Thoracic aorta (tissue), 2 donors: ENCODE results near the gene GLCE. TPM values are rescaled to one million over a fixed set of nuclear protein-coding genes. Genes with fewer than 3 reads are reported as not detected.
"Not testable (repeated sequence)": the region's sequence is repeated elsewhere in the genome, so short reads cannot be mapped to it uniquely, and the experiment has no call there.

ENCODE experiments used
- ATAC-seq: fragments of 150-250 bp; one replicate; pipeline ENCODE4 v1.8.0; 2017; ENCODE audit warnings: low read depth; ENCODE audit not compliant: insufficient number of reproducible peaks, low FRiP score
- DNase-seq: peaks from one replicate; pipeline ENCODE4 v3.0.0-alpha.2; 2020; ENCODE audit warnings: low spot score
- H3K27ac ChIP-seq, 2 donors: fragments of 200-600 bp; sonication (generic); 1 replicate in 1 of 2; 2 replicates in 1 of 2; pipeline ENCODE4 v1.5.1; 2016; ENCODE audit warnings: mild to moderate bottlenecking in 2 of 2, moderate library complexity in 2 of 2
- H3K27me3 ChIP-seq: fragments of 200-600 bp; sonication (generic); replicated peaks from 2 replicates; pipeline ENCODE4 v1.6.0; 2016; ENCODE audit warnings: mild to moderate bottlenecking; ENCODE audit not compliant: insufficient read depth
- H3K36me3 ChIP-seq: fragments of 200-600 bp; sonication (generic); one replicate; pipeline ENCODE4 v1.5.1; 2016
- H3K4me1 ChIP-seq, 2 donors: fragments of 200-600 bp; sonication (generic); 1 replicate in 1 of 2; 2 replicates in 1 of 2; pipeline versions ENCODE4 v1.5.1 to v1.6.0; 2016; ENCODE audit warnings: low read depth in 2 of 2, mild to moderate bottlenecking in 1 of 2; ENCODE audit not compliant: control insufficient read depth in 1 of 2
- H3K4me3 ChIP-seq: fragments of 200-600 bp; sonication (generic); 2 replicates; pipeline ENCODE4 v1.5.1; 2016; ENCODE audit warnings: mild to moderate bottlenecking
- H3K9me3 ChIP-seq: fragments of 200-600 bp; sonication (generic); 2 replicates; pipeline ENCODE4 v1.5.1; 2016
- total RNA-seq, 2 donors: library from RNA; depleted of rRNA; stranded (reverse); fragments of >200 nt; gene quantifications; one replicate each; pipeline versions ENCODE4 v1.1.0 to v1.2.3, GENCODE V29; 2016
- TF ChIP-seq, protein P1 (sequence below): fragments of 200-600 bp; sonication (generic); IDR thresholded peaks from one replicate; pipeline ENCODE4 v1.5.1; 2019; ENCODE audit warnings: antibody characterized with exemption

GLCE gene
- total RNA-seq, 2 donors from 2014 or later = 8.5 to 11.8 TPM

DNA sequence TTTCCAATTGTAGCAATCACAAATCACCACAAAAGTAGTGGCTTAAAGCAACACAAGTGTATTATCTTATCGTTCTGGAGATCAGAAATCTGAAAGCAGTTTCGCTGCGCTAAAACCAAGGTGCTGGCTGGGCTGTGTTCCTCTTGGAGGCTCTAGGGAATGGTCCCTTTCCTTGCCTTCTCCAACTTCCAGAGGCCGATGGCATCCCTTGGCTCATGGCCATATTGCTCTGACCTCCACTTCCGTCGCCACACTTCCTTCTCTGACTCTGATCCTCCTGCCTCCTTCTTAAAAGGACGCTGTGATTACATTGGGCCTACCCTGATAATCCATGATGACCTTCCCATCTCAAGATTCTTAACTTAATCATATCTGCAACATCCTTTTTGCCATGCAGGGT is 127.6 kb downstream of the GLCE start:
- no peak overlapping the region for H3K4me3 ChIP-seq
- no peaks in the 10 kb centered on the region for H3K36me3 ChIP-seq
- TF ChIP-seq, protein P1, sequence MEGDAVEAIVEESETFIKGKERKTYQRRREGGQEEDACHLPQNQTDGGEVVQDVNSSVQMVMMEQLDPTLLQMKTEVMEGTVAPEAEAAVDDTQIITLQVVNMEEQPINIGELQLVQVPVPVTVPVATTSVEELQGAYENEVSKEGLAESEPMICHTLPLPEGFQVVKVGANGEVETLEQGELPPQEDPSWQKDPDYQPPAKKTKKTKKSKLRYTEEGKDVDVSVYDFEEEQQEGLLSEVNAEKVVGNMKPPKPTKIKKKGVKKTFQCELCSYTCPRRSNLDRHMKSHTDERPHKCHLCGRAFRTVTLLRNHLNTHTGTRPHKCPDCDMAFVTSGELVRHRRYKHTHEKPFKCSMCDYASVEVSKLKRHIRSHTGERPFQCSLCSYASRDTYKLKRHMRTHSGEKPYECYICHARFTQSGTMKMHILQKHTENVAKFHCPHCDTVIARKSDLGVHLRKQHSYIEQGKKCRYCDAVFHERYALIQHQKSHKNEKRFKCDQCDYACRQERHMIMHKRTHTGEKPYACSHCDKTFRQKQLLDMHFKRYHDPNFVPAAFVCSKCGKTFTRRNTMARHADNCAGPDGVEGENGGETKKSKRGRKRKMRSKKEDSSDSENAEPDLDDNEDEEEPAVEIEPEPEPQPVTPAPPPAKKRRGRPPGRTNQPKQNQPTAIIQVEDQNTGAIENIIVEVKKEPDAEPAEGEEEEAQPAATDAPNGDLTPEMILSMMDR = no peak
- H3K4me1 ChIP-seq = no peaks in the 10 kb centered on the region
- no peak for ATAC-seq
- no peak for DNase-seq
- H3K27ac ChIP-seq = no peak overlapping the region
- H3K27me3 ChIP-seq = no peaks in the 10 kb centered on the region
- no peaks in the 10 kb centered on the region for H3K9me3 ChIP-seq

DNA sequence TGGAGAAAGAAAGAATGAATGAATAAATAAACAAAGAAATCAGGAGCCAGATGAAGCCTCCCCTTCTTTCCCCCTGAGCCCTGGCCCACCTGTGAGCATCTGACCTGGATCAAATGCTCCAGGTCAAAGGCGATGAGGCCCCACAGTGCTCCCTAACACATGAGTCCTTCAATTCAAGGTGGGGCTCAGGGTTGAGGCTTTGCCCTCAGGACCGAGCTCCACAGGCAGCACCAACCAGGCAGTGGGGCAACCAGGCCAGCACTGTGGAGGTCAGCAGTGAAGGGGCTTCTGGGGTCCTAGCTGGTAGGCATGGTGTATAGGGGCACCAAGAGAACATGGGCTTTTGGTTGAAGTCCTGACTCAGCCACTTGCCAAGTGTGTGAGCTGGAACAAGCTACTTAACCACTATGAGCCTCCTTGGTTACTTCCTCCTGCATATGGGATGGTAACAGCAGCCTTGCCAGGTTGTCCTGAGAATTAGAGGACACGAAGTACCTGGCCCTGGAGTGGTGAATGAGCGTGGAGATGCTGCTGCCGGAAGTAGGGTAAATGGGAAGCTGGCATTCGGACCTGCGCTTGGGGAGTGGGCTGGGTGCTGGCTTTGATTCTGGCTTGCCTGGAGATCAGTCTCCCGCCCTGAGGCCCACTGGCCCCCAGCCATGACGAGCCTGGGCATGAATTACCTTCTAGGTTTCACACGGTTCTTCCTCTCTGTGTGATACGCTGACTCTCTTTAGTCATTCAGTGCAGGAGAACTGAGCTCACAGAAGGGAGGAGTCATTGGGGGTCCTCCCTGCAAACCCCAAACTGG is 128.3 kb downstream of the GLCE start:
- Histone ChIP-seq H3K9me3 (no peaks in the 10 kb centered on the region), H3K27ac (no peak overlapping the region), H3K4me1 (no peaks in the 10 kb centered on the region), H3K36me3 (no peaks in the 10 kb centered on the region), H3K4me3 (no peak overlapping the region), H3K27me3 (no peaks in the 10 kb centered on the region)
- TF ChIP-seq, protein P1 = no peak
- DNase-seq (no peak), ATAC-seq (no peak)

DNA sequence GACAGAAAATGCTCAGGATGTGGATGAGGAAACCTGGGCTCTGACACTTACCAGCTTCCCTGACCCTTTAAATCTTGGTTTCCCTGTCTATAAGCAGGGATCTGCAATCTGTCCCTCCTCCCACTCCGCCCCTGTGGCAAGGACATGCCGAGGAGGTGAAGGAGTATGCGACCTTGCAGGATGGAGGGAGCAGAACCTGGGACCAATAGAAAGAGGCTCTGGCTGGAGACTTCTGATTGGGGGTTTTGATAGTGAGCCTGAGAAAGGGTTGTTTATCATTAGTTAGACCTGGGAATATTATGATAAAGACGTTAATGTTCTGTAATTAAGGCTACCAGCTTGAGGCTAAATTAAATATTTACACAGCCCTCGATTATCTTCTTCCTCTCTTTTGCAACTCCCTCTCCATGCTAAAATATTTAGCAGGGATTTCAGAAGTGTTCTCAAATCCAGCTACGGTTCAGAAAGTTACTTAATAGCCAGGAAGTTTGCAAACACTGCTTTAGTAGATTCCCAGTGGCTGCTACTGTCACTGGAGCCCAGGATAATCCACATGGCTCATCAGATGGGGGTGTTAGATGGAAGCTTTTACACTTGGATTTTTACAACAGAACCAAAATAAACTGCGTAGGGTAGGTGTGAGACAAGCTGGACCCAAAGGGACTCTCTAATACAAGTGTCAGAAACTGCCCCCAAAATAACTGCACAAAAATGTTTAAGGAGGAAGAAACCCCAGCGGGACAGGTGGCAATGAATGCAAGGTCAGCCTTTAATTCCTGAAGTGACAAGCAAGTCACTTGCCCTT is 129.1 kb downstream of the GLCE start:
- DNase-seq = no peak
- Histone ChIP-seq H3K36me3 (no peaks in the 10 kb centered on the region), H3K9me3 (no peaks in the 10 kb centered on the region), H3K27me3 (no peaks in the 10 kb centered on the region), H3K4me3 (no peak overlapping the region), H3K27ac (no peak overlapping the region), H3K4me1 (no peaks in the 10 kb centered on the region)
- ATAC-seq = no peak
- TF ChIP-seq, protein P1 = no peak

DNA sequence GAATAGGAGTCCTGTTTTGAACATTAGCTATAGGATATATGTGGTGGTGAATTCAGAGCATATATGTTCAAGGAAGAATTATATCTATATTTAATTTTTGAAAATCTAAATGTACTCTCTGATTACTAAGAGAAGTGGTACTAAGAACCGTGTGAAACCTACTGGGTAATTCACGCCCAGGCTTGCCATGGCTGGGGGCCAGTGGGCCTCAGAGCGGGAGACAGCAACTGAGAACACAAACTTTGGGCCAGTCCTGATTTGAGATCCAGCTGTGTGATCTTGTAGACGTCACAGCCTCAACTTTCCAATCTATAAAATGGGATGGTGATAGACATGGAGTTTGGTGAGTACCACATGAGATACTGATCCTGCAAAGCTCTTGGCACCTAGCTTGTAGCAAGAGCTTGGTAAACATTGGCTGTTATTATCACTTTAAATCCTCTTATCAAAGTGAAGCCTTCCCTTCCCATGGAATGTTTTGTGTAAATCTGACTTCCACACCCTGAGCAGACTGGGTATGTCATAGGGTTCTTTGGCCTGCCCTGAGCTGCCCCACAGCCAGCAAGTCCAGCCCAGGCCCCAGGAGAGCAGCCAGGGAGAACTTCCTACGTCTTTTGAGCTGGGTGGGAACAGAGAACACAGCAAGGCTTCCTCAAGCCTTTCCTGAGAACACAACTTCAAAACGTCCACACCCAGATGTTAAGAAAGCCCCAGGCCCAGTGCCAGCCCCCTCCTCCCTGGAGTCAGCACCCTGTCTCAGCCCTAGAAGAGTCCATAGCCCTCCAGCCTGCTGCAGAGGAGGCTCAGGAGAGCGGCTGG is 130.1 kb downstream of the GLCE start:
- H3K9me3 ChIP-seq = no peaks in the 10 kb centered on the region
- H3K27me3 ChIP-seq = no peaks in the 10 kb centered on the region
- no peaks in the 10 kb centered on the region for H3K36me3 ChIP-seq
- H3K4me3 ChIP-seq = no peak overlapping the region
- DNase-seq = no peak
- no peaks in the 10 kb centered on the region for H3K4me1 ChIP-seq
- TF ChIP-seq, protein P1 = no peak
- H3K27ac ChIP-seq = no peak overlapping the region
- no peak for ATAC-seq

DNA sequence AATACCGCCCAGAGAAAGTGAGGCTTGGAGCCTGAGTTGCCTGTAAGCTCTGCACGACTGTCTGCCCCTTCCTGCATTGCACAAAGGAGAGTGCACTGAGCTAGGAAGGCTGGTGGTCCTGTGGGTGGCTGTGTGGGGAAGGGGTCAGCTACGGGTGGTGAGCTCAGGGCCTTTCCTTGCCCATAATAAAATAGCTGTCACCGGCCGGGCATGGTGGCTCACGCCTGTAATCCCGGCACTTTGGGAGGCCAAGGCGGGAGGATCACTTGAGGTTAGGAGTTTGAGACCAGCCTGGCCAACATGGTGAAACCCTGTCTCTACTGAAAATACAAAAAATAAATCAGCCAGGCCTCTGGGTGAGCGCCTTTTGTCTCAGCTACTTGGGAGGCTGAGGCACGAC is 131.2 kb downstream of the GLCE start:
- not testable (repeated sequence) for H3K9me3 ChIP-seq, DNase-seq, H3K4me3 ChIP-seq, H3K36me3 ChIP-seq, ATAC-seq, H3K27ac ChIP-seq, H3K27me3 ChIP-seq, H3K4me1 ChIP-seq
